SU-DHL-6 (cell line): ENCODE measurements around the gene TPMT.

ENCODE experiments used
- H2AFZ ChIP-seq: fragments of 200-600 bp; sonication (generic); 2 replicates; pipeline ENCODE4 v1.6.1; 2014; ENCODE audit warnings: low read depth, mild to moderate bottlenecking, moderate library complexity, mixed read lengths, antibody characterized with exemption, low read length; ENCODE audit not compliant: severe bottlenecking
- H3F3A ChIP-seq: fragments of 200-600 bp; shearing (Covaris generic); 2 replicates; pipeline ENCODE4 v1.6.0; 2016; ENCODE audit warnings: antibody characterized with exemption, mild to moderate bottlenecking; ENCODE audit not compliant: insufficient read depth
- H3K27ac ChIP-seq: fragments of 200-600 bp; sonication (generic); 2 replicates; pipeline ENCODE4 v1.5.1; 2016; ENCODE audit warnings: low read depth, mild to moderate bottlenecking, low read length, moderate library complexity, mixed read lengths
- H3K27me3 ChIP-seq: fragments of 200-600 bp; sonication (generic), shearing (Covaris generic); 2 replicates; pipeline ENCODE4 v1.6.0; 2014; ENCODE audit warnings: mild to moderate bottlenecking, low read length
- H3K36me3 ChIP-seq: fragments of 200-600 bp; sonication (generic); 2 replicates; pipeline ENCODE4 v1.6.1; 2014; ENCODE audit warnings: mild to moderate bottlenecking, low read length, mixed read lengths
- H3K4me2 ChIP-seq: fragments of 300-600, 200-600 bp; shearing (Covaris generic), sonication (generic); 2 replicates; pipeline ENCODE4 v1.6.0; 2014; ENCODE audit warnings: low read length, low read depth, mild to moderate bottlenecking; ENCODE audit not compliant: poor library complexity, severe bottlenecking
- H3K4me3 ChIP-seq: fragments of 200-600 bp; sonication (generic); 2 replicates; pipeline ENCODE4 v1.5.1; 2014; ENCODE audit warnings: antibody characterized with exemption, low read length, mild to moderate bottlenecking, mixed read lengths; ENCODE audit not compliant: insufficient read depth, poor library complexity, severe bottlenecking
- H3K79me2 ChIP-seq: fragments of 200-600 bp; sonication (generic); 2 replicates; pipeline ENCODE4 v1.6.1; 2014; ENCODE audit warnings: mild to moderate bottlenecking, low read length, moderate library complexity; ENCODE audit not compliant: insufficient read depth
- H3K9ac ChIP-seq: fragments of 200-600 bp; sonication (generic); 2 replicates; pipeline ENCODE4 v1.7.0; 2014; ENCODE audit warnings: mild to moderate bottlenecking, low read length
- H3K9me2 ChIP-seq: fragments of 200-600 bp; sonication (generic); replicated peaks from 2 replicates; pipeline ENCODE4 v1.6.1; 2014; ENCODE audit warnings: low read length; ENCODE audit not compliant: insufficient read depth
- H3K9me3 ChIP-seq: fragments of 200-600 bp; sonication (generic); 2 replicates; pipeline ENCODE4 v1.6.1; 2014; ENCODE audit warnings: low read length, mixed read lengths; ENCODE audit not compliant: insufficient read depth
- H4K20me1 ChIP-seq: fragments of 200-600 bp; sonication (generic); 2 replicates; pipeline ENCODE4 v1.6.1; 2014; ENCODE audit warnings: low read depth, mild to moderate bottlenecking, antibody characterized with exemption, low read length, moderate library complexity, mixed read lengths
- EZH2phosphoT487 ChIP-seq: fragments of 200-600 bp; sonication (generic), shearing (Covaris generic); conservative IDR thresholded peaks from 2 replicates; pipeline ENCODE4 v1.6.1; 2018; ENCODE audit warnings: mild to moderate bottlenecking, antibody characterized with exemption, low read length, moderate library complexity, mixed read lengths
- TF ChIP-seq, protein P1 (sequence below): fragments of 200-600 bp; sonication (generic); IDR thresholded peaks from one replicate; pipeline ENCODE4 v1.5.1; 2017; ENCODE audit warnings: antibody characterized with exemption, mild to moderate bottlenecking, low read length, moderate library complexity; ENCODE audit not compliant: insufficient read depth, poor library complexity, severe bottlenecking

TPMT gene

DNA sequence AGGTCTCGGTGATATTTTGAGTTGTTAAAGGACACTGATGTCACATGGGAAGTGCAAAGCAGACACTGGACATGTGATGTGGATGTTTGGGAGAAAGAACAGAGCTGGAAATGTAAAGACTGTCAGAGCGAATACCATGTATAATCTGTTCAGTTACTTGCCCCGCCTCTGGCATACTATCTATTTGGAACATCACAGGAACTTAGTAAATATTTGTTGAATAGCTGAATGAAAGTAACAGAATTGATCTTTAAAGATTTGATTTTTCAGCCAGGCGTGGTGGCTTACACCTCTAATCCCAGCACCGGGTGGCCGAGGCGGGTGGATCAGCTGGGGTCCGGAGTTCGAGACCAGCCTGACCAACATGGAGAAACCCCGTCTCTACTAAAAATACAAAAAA lies 18.6 kb downstream of the TPMT start:
- H3K36me3 ChIP-seq: no peaks in the 10 kb centered on the region
- H3K9me2 ChIP-seq: no peaks in the 10 kb centered on the region
- H4K20me1 ChIP-seq: no peaks in the 10 kb centered on the region
- H3K27me3 ChIP-seq: no peaks in the 10 kb centered on the region
- H3K27ac ChIP-seq: no peak overlapping the region
- H3K4me2 ChIP-seq: no peak overlapping the region
- no peak overlapping the region for H3K9ac ChIP-seq
- H3K4me3 ChIP-seq: no peak overlapping the region
- H3F3A ChIP-seq: no peaks in the 10 kb centered on the region
- TF ChIP-seq, protein P1, sequence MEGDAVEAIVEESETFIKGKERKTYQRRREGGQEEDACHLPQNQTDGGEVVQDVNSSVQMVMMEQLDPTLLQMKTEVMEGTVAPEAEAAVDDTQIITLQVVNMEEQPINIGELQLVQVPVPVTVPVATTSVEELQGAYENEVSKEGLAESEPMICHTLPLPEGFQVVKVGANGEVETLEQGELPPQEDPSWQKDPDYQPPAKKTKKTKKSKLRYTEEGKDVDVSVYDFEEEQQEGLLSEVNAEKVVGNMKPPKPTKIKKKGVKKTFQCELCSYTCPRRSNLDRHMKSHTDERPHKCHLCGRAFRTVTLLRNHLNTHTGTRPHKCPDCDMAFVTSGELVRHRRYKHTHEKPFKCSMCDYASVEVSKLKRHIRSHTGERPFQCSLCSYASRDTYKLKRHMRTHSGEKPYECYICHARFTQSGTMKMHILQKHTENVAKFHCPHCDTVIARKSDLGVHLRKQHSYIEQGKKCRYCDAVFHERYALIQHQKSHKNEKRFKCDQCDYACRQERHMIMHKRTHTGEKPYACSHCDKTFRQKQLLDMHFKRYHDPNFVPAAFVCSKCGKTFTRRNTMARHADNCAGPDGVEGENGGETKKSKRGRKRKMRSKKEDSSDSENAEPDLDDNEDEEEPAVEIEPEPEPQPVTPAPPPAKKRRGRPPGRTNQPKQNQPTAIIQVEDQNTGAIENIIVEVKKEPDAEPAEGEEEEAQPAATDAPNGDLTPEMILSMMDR: no peak
- no peak for TF ChIP-seq EZH2phosphoT487
- no peaks in the 10 kb centered on the region for H3K9me3 ChIP-seq
- H3K79me2 ChIP-seq: no peaks in the 10 kb centered on the region
- no peak overlapping the region for H2AFZ ChIP-seq

DNA sequence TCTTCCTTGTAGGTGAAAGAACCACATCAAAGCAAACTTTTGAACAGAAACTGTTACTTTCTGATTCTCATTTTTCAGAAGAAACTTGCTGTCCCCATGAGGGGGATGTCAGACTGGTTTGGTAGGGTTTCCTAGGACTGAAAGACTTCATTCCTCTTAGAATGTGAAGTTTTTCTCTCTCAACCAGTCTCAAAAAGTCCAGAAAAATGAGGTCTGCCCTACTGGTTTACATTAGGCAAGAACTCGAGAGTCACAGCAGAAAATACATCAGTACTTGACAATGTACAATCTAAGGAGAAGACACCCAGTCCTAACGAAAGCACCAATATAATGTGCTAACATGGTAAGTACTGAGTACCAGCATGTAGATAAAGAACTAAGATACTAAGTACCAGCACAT lies 19.7 kb downstream of the TPMT start:
- no peaks in the 10 kb centered on the region for H3K79me2 ChIP-seq
- no peaks in the 10 kb centered on the region for H3K27me3 ChIP-seq
- H3F3A ChIP-seq: no peaks in the 10 kb centered on the region

DNA sequence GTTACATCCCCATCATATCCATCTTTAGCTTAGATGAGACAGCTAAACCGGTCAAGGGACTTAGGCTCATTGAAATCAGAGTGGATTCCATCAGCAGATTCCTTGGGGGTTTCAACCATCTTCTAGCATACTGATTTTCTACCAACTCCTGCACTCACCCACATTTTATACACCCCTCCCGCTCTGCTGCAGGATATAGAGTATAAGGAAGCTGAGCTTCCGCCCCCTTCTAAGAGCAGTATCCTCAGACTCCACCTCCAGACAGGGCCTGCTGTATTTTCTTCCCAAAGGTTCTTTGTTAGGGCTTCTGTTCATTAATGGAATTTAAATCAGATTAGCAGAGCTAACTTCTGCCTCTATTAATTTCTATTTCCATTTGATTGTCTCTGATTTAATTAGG lies 22.5 kb downstream of the TPMT start:
- no peaks in the 10 kb centered on the region for H3K27me3 ChIP-seq
- no peak overlapping the region for H3K9ac ChIP-seq
- H3K4me3 ChIP-seq: no peak overlapping the region
- H3K4me2 ChIP-seq: no peak overlapping the region
- no peaks in the 10 kb centered on the region for H3K9me3 ChIP-seq
- no peaks in the 10 kb centered on the region for H3K9me2 ChIP-seq
- H4K20me1 ChIP-seq: no peaks in the 10 kb centered on the region
- no peak overlapping the region for H3K27ac ChIP-seq
- H2AFZ ChIP-seq: no peak overlapping the region
- no peaks in the 10 kb centered on the region for H3F3A ChIP-seq
- TF ChIP-seq, protein P1: no peak
- no peak for TF ChIP-seq EZH2phosphoT487
- no peaks in the 10 kb centered on the region for H3K79me2 ChIP-seq
- H3K36me3 ChIP-seq: no peaks in the 10 kb centered on the region

More for the DNA sequence above, 19.7 kb downstream of the TPMT start:
- no peak overlapping the region for H3K9ac ChIP-seq
- no peak for TF ChIP-seq EZH2phosphoT487
- TF ChIP-seq, protein P1: no peak
- H3K9me2 ChIP-seq: no peaks in the 10 kb centered on the region
- H3K36me3 ChIP-seq: no peaks in the 10 kb centered on the region
- H2AFZ ChIP-seq: no peak overlapping the region
- no peak overlapping the region for H3K4me3 ChIP-seq
- no peak overlapping the region for H3K27ac ChIP-seq
- no peaks in the 10 kb centered on the region for H4K20me1 ChIP-seq
- H3K4me2 ChIP-seq: no peak overlapping the region
- no peaks in the 10 kb centered on the region for H3K9me3 ChIP-seq
